Ascending aorta (tissue), 2 donors: ENCODE data around the gene COQ8A. TPM values are rescaled to one million over a fixed set of nuclear protein-coding genes. Genes with fewer than 3 reads are reported as not detected.

Experiments used
- DNase-seq, 2 donors: peaks; one replicate each; pipeline ENCODE4 v3.0.0-alpha.2; 2019; ENCODE audit warnings: low spot score in 2 of 2
- H3K27ac ChIP-seq, 2 donors: fragments of 200-600 bp; sonication (generic); one replicate each; pipeline ENCODE4 v1.5.1; 2016 to 2017; ENCODE audit warnings: mild to moderate bottlenecking in 1 of 2
- H3K27me3 ChIP-seq: fragments of 200-600 bp; sonication (generic); one replicate; pipeline ENCODE4 v1.5.1; 2017
- H3K36me3 ChIP-seq, 2 donors: fragments of 200-600 bp; sonication (generic); one replicate each; pipeline ENCODE4 v1.5.1; 2016
- H3K4me1 ChIP-seq, 2 donors: fragments of 200-600 bp; sonication (generic); one replicate each; pipeline ENCODE4 v1.5.1; 2016 to 2017; ENCODE audit warnings: mild to moderate bottlenecking in 1 of 2
- H3K4me3 ChIP-seq, 2 donors: fragments of 200-600 bp; sonication (generic); one replicate each; pipeline ENCODE4 v1.5.1; 2016 to 2017; ENCODE audit warnings: mild to moderate bottlenecking in 1 of 2
- H3K9me3 ChIP-seq, 2 donors: fragments of 200-600 bp; sonication (generic); one replicate each; pipeline ENCODE4 v1.5.1; 2016
- CTCF ChIP-seq, 3 experiments: fragments of 200-600 bp in 2 of 3; fragments of 450-650 bp in 1 of 3; sonication (generic) in 2 of 3; IDR thresholded peaks; one replicate each; pipeline ENCODE4 v1.5.1; 2016 to 2019; ENCODE audit warnings: antibody characterized with exemption in 3 of 3, mild to moderate bottlenecking in 1 of 3, moderate library complexity in 1 of 3
- intact Hi-C: fragments of 100-400 bp; cut with DNase I; formaldehyde crosslinking; loops from one replicate; pipeline ENCODE4 v1.15.1; 2023
- total RNA-seq: library from RNA; depleted of rRNA; stranded (reverse); fragments of >200 nt; gene quantifications from one replicate; pipeline ENCODE4 v1.1.0, GENCODE V29; 2016

The COQ8A gene
- total RNA-seq, 1 donor from 2014 or later, result 42.4 TPM

- no peaks in the 10 kb centered on the region for H3K9me3 ChIP-seq
- H3K27ac ChIP-seq, result no peak overlapping the region
- intact Hi-C loops, result no loop called here
- H3K27me3 ChIP-seq, result no peaks in the 10 kb centered on the region
- no peak for DNase-seq
- H3K36me3 ChIP-seq, result peaks cover 15 to 27% of the 10 kb centered on the region in 2 donors
- TF ChIP-seq CTCF (IDR thresholded peaks at IDR 0.05), result no peak
- H3K4me1 ChIP-seq, result no peaks in the 10 kb centered on the region
- no peak overlapping the region for H3K4me3 ChIP-seq
These were observed 97.0 kb downstream of the COQ8A start for GRCh38 chr1:227037121-227037520.

Other genes with a start within 250 kb of the COQ8A start
- gene ITPKB, start 201.0 kb upstream of the COQ8A start, total RNA-seq, result 27.5 TPM
- 26.5 TPM for gene PSEN2, start 69.7 kb upstream of the COQ8A start, total RNA-seq